SW 1271 (cell line): ENCODE results near the gene WT1.
"Not testable (repeated sequence)": the region's sequence is repeated elsewhere in the genome, so short reads cannot be mapped to it uniquely, and the experiment has no call there.

Source experiments
- DNase-seq, 2 experiments: peaks; one replicate each; lab custom pipeline; 2025; lab: John Stamatoyannopoulos, UW

The WT1 gene

DNA sequence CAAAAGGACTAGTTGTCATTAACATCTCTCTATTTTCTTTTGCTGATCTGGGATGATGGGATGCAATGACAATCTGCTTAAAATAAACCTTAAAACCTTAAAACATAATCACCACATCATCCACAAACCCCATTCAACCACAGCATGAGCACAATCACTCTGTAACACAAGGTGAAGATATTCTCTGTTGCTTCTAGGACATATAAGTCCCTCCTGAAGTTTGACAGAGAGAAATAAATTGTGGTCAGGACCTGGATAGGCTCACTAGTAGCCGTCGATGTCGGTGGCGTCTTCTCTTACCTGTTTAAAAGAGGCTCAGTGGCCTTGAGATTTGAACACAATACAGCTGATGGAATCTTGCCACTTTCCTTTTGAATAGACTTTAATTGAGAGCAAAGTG lies 47.9 kb downstream of the WT1 start:
- DNase-seq: no peak

DNA sequence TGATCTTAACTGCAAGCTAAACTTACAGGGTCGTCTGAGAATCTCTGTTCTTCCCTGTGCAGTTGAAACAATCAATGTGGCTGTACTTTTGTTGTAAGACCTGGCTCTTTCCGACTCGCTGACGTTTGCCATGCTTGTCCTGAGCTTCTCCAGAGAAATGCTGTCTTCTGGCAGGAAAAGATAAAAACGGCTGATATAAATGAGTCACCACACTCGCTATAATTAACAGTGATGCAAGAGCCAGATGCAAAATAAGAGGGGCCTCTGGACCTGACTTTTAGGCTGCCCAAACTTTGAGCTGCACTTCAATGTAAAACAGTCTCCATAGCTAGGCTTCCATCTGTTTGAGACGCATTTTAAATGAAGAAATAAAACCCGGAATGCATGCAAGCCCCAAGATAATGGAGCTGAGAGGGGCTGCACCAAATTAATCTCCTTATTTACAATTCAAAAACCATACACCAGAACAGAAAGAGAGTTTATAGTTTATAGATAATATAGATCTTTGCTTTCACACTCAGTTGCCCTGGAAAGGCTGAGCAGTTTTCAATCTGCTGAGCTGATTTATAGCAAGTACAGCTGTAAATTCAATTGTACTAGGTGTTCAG lies 48.5 kb downstream of the WT1 start:
- no peak for DNase-seq

DNA sequence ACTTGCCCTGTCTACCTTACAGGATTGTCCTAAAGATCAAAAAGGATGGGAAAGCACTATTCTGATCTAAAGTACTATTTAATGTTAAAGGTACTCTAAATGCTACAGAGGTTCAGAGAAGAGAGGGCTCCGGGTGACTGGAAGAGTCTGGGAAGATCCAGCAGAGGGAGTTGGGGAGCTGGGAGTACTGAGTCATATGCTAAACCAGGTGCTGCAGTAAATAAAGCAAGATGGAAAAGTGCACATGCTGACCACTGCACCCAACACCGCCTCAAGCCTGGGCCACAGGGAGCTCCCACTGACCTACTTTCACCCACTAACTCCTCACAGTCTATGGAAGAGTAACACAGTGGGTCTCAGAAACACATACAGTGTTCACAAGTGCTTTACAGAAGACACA lies 49.3 kb downstream of the WT1 start:
- DNase-seq: peak in 1 of 2 experiments; percentile 44

DNA sequence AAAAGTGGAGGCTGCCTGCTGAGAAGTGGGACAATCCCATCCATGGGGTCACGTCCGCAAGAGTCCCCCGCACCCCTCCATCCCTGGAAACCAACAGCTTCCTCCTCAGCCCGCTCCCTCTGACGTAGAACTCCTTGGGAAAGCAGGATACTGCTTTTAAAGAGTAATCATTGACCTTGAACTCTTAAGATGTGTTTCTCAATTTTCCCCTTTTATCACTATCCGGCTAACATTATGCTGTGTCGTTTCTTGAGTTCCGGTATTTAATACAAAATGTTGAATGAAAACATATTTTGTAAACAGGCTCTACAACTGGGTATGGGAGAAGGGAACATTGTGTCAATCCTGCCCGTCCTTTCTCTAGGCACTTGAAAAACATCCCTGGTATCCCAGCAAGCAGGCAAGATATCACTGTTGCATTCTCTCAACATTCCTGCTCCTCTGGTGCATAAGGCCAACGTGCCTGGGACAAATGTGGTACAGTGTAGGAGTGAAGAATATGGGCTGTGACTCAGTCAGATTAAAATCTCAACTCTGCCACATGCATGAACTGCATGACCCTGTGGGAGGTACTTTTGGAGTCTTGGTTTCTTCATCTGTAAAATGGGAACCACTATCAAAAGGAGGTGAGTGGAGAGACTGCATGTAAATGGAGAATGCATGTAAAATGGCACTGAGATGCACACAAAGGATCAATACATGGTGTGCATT lies 52.8 kb downstream of the WT1 start:
- DNase-seq: no peak

GRCh38 chr11:32381179-32381578 lies 54.2 kb downstream of the WT1 start:
- DNase-seq: no peak

GRCh38 chr11:32379719-32380118 lies 55.6 kb downstream of the WT1 start:
- DNase-seq: no peak

GRCh38 chr11:32375826-32376225 lies 59.5 kb downstream of the WT1 start:
- no peak for DNase-seq

DNA sequence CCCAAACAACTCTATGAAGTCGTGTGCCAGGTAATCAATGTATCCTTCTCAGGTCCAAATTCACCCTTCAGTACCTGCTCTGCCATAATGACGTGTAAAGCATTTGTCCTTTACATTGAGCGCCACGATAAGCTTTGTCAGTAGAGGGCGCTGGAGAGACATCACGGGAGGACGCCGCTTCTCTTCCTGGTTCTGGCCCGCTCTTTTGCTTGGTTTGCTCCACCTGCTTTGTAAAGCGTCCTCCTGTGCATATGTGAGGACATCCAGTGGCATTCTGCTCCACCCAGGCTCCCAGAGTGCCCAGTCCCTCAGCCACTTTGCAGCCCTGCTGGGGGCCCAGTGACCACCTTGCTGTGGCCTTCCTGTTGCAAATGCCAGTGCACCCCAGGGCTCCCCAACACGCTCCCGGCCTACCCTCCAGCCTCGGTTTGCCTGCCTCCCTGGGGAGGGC lies 61.1 kb downstream of the WT1 start:
- no peak for DNase-seq

DNA sequence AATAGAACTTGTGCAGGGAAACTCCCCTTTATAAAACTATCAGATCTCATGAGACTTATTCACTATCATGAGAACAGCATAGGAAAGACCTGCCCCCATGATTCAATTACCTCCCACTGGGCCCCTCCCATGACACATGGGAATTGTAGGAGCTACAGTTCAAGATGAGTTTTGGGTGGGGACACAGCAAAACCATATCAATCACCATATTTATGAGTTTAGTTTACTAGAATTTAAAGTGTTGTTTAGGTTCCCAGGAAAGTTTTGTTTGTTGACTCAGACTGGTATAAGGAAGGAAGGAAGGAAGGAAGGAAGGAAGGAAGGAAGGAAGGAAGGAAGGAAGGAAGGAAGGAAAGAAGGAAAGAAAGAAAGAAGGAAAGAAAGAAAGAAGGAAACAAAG lies 65.4 kb downstream of the WT1 start:
- DNase-seq: not testable (repeated sequence)

GRCh38 chr11:32366666-32367065 lies 68.7 kb downstream of the WT1 start:
- DNase-seq: no peak

DNA sequence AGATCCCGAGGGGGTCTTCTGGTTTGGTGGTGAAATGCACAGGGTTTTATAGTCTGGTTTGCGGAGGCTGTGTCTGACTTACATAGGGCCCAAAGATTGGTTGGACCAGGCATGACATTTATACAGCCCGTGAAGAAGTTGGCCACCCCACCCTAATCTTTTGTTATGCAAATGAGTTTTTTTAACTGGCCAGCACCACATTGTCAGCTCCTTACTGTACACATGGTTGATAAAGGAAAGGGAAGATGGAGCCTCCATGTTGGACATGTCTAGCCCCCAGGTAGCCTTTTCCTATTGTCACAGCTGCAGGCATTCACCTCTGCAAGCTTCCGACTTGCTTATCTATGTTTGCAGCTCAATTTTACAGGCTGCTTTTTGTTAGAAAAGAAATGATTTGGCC lies 70.1 kb downstream of the WT1 start:
- DNase-seq: no peak

GRCh38 chr11:32358729-32359128 lies 76.6 kb downstream of the WT1 start:
- no peak for DNase-seq

DNA sequence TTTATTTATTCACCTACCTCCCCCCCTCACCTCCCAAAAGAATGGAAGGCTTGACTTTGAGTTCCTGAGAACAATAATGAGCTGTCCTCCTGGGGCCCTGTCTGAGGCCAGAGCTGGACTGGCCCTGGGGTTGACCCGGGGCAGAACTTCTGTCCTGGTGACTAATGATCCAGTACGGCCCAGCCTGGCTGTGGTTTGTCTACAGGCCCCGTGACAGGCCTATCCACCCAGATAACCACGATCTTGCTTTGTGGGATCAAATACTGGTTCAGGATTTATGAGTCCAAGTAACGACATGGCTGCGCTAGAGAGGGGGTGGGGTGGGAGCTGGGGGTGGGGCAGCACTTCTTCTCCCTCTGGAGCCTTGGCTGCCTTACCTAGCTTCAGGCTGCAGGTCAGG lies 81.5 kb downstream of the WT1 start:
- DNase-seq: no peak

GRCh38 chr11:32348502-32348901 lies 86.8 kb downstream of the WT1 start:
- DNase-seq: no peak

DNA sequence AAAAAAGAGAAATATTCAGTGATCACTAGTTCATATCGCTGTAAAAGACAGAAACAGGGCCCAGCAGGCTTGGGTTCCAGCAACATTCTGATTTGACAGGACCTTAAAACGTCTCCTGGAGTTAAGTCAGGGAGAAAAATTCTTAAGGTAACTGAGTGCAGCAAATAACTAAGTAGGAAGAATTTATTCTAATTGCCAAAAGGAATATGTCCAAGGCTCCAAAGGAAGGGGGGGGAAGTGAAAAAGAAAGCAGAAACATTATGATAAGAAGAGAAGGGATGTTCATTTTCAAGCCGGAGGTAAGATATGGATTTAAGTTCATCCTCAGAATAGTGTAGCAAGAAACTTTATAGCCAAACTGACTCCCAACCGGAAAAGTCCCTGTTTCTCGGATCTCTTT lies 90.4 kb downstream of the WT1 start:
- DNase-seq: no peak

DNA sequence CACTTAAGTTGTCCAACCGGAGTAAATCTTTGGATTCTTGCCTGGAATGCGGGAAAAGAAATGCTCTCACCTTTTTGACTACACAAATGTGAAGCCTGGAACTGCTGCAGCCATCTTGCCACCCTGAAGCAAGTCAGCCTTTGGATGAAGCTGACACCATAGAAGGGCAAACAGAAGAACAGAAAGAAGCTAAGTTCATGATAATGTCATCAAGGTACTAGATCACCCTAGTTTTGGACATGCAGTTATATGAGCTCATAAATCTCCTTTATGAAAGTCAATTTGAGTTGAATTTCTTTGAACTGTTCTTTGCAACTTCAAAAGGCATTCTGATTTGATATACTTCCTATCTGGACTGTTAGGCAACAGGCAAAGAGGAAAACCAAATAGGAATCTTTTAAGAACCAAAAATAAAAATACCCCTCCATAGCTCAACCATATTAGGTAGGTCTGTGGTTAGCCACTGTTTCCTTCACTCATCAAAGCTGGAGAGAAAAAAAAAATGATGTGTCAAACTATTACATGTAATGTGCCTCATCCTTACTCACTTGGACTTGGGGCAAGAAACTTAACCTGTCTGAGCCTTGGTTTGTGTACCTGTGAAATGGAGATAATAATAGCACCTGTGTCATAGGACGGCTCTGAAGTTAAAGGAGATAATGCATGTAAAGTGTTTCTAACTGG lies 91.9 kb downstream of the WT1 start:
- no peak for DNase-seq

DNA sequence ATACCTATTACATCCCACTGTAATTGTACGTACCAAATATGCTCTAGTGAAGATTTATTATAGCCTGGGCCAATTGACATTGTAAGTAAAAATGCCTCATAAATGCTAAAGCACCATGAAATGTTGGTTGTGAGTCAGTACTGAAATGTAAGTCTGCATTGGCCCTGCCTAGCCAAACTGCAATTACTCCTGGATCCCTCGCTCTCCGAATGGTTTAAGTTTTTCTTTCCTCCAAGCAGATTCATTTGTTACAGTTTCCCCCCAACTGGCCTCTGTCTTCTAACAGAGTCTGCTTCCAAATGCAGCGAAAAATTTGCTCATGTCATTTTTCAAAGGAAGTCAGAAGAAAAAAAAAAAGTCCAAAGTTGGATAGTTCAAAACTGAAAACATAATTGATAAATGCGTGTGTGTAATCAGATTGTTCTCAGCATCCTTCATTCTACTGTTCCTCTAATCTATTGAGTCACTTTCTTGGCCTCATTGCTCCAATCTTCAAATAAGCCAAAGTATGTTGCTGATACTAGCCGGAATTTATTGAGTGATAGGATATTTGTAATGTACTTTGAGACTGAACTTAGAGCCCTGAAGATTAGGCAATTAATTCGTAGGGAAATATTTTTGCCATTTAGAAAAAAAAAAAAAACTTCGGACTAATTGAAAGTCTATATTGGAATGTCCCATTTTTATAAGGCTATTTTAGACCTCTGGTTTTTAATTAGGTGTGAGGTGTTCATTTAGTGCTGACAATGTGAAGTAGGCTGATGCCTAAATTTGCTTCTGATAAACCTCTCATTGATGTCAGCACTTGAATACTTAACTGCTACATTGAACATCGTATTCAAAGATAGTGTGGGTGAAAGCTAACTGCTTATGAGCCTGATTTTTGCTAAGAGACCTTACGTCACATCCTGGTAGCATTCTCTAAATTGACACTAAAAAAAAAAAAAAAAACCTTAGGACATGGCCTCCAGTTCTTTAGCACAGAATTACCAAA lies 93.4 kb downstream of the WT1 start:
- DNase-seq: no peak

- no peak for DNase-seq
Measured at GRCh38 chr11:32340181-32340580, 95.2 kb downstream of the WT1 start.
